Measurements from ENCODE around the gene LAMC1.
A peak's percentile ranks its signal among the peaks of the same experiment; 100 is the strongest.

The LAMC1 gene

GRCh38 chr1:183021405-183022201 lies 1.6 kb upstream of the LAMC1 start:
- DNase-seq (ENCODE audit: low spot score), result no peak

GRCh38 chr1:183022202-183023145 lies 746 bp upstream of the LAMC1 start:
- DNase-seq (ENCODE audit: low spot score), result peak; percentile 86

- no peak for DNase-seq (ENCODE audit: low spot score)
These were observed 539 bp downstream of the LAMC1 start for GRCh38 chr1:183023601-183024316.

GRCh38 chr1:183024317-183025009 lies 1.2 kb downstream of the LAMC1 start:
- DNase-seq (ENCODE audit: low spot score), result no peak

GRCh38 chr1:183025010-183025337 lies 1.8 kb downstream of the LAMC1 start:
- no peak for DNase-seq (ENCODE audit: low spot score)

- DNase-seq (ENCODE audit: low spot score), result no peak
These were observed 2.9 kb downstream of the LAMC1 start for GRCh38 chr1:183025782-183026774.

GRCh38 chr1:183027031-183027430 lies 3.8 kb downstream of the LAMC1 start:
- no peak for DNase-seq (ENCODE audit: low spot score)

GRCh38 chr1:183027791-183028190 lies 4.6 kb downstream of the LAMC1 start:
- DNase-seq (ENCODE audit: low spot score), result no peak

GRCh38 chr1:183029591-183030000 lies 6.4 kb downstream of the LAMC1 start:
- DNase-seq (ENCODE audit: low spot score), result no peak

- DNase-seq (ENCODE audit: low spot score), result no peak
These were observed 6.8 kb downstream of the LAMC1 start for GRCh38 chr1:183030053-183030452.

GRCh38 chr1:183032122-183032921 lies 9.1 kb downstream of the LAMC1 start:
- DNase-seq (ENCODE audit: low spot score), result no peak

GRCh38 chr1:183033205-183033604 lies 10.0 kb downstream of the LAMC1 start:
- DNase-seq (ENCODE audit: low spot score), result no peak

GRCh38 chr1:183034682-183035081 lies 11.5 kb downstream of the LAMC1 start:
- DNase-seq (ENCODE audit: low spot score), result no peak

GRCh38 chr1:183038333-183038866 lies 15.2 kb downstream of the LAMC1 start:
- DNase-seq (ENCODE audit: low spot score), result no peak

GRCh38 chr1:183038913-183039312 lies 15.7 kb downstream of the LAMC1 start:
- no peak for DNase-seq (ENCODE audit: low spot score)

- DNase-seq (ENCODE audit: low spot score), result no peak
These were observed 16.1 kb downstream of the LAMC1 start for GRCh38 chr1:183039330-183039729.

GRCh38 chr1:183039985-183040447 lies 16.8 kb downstream of the LAMC1 start:
- DNase-seq (ENCODE audit: low spot score), result peak; percentile 71

- DNase-seq (ENCODE audit: low spot score), result no peak
These were observed 17.3 kb downstream of the LAMC1 start for GRCh38 chr1:183040547-183040971.

- no peak for DNase-seq (ENCODE audit: low spot score)
These were observed 20.0 kb downstream of the LAMC1 start for GRCh38 chr1:183043254-183043653.

Data from COLO829 (cell line).